WTC11 (cell line): Measurements from ENCODE around the gene ATP2B3. TPM values are rescaled to one million over a fixed set of nuclear protein-coding genes. Genes with fewer than 3 reads are reported as not detected.

Experiments
- ATAC-seq: fragments of 200-7000 bp; cut with Tn5 transposase; 2 replicates; pipeline ENCODE4 v1.10.0; 2021; ENCODE audit warnings: mild to moderate bottlenecking, moderate library complexity
- CTCF ChIA-PET: fragments of 300-600 bp; sonication (Branson Sonifier 250); formaldehyde crosslinking; loops from one replicate; lab custom pipeline; 2021; ENCODE audit warnings: antibody characterized with exemption; lab: Charles Lee
- POLR2A ChIA-PET: fragments of 350-600 bp; sonication (Branson Sonifier 250); formaldehyde crosslinking; loops from one replicate; lab custom pipeline; 2021; ENCODE audit warnings: antibody characterized with exemption; lab: Charles Lee
- DNase-seq: peaks from one replicate; pipeline ENCODE4 v3.0.0; 2021; ENCODE audit warnings: low spot score
- H3K27ac Mint-ChIP-seq: 2 replicates; pipeline ENCODE4 v1.8.0; 2021; ENCODE audit warnings: mixed read lengths
- H3K27me3 Mint-ChIP-seq: 2 replicates; pipeline ENCODE4 v1.8.0; 2021; ENCODE audit warnings: low read depth, mild to moderate bottlenecking, moderate library complexity, mixed read lengths
- H3K36me3 Mint-ChIP-seq: 2 replicates; pipeline ENCODE4 v1.8.0; 2021; ENCODE audit warnings: mixed read lengths
- H3K4me1 Mint-ChIP-seq: 2 replicates; pipeline ENCODE4 v1.8.0; 2022; ENCODE audit warnings: mixed read lengths
- H3K4me3 Mint-ChIP-seq: 2 replicates; pipeline ENCODE4 v1.8.0; 2021; ENCODE audit warnings: mild to moderate bottlenecking, moderate library complexity, mixed read lengths
- H3K9me3 Mint-ChIP-seq: 2 replicates; pipeline ENCODE4 v1.8.0; 2021; ENCODE audit warnings: mixed read lengths
- ATF1 ChIP-seq: sonication (generic); formaldehyde crosslinking; IDR thresholded peaks from 2 replicates; pipeline ENCODE4 v1.8.1; 2023; ENCODE audit warnings: mild to moderate bottlenecking, moderate library complexity, missing genetic modification reagents
- E2F1 ChIP-seq: sonication (generic); formaldehyde crosslinking; IDR thresholded peaks from 2 replicates; pipeline ENCODE4 v1.8.0; 2022; ENCODE audit warnings: mild to moderate bottlenecking, missing genetic modification reagents
- FOXP1 ChIP-seq: sonication (generic); formaldehyde crosslinking; IDR thresholded peaks from 2 replicates; pipeline ENCODE4 v1.8.0; 2022; ENCODE audit warnings: missing genetic modification reagents, mild to moderate bottlenecking, moderate library complexity, borderline replicate concordance
- HMGXB4 ChIP-seq: sonication (generic); formaldehyde crosslinking; IDR thresholded peaks from 2 replicates; pipeline ENCODE4 v1.8.1; 2023; ENCODE audit warnings: mild to moderate bottlenecking, moderate library complexity, missing genetic modification reagents
- JAZF1 ChIP-seq: fragments of 250-450 bp; sonication (Bioruptor Pico); IDR thresholded peaks from 2 replicates; pipeline ENCODE4 v1.9.0; 2021; ENCODE audit warnings: moderate library complexity, mild to moderate bottlenecking, inconsistent platforms
- JUN ChIP-seq: sonication (generic); formaldehyde crosslinking; IDR thresholded peaks from 2 replicates; pipeline ENCODE4 v1.8.0; 2023; ENCODE audit warnings: mild to moderate bottlenecking, missing genetic modification reagents
- KAT7 ChIP-seq: sonication (generic); formaldehyde crosslinking; IDR thresholded peaks from 2 replicates; pipeline ENCODE4 v1.8.1; 2023; ENCODE audit warnings: missing genetic modification reagents, mild to moderate bottlenecking, borderline replicate concordance
- MXD4 ChIP-seq: fragments of 250-450 bp; sonication (Bioruptor Pico); IDR thresholded peaks from 2 replicates; pipeline ENCODE4 v1.8.0; 2021; ENCODE audit warnings: mild to moderate bottlenecking, moderate library complexity, borderline replicate concordance
- PRDM15 ChIP-seq: sonication (generic); formaldehyde crosslinking; IDR thresholded peaks from 2 replicates; pipeline ENCODE4 v1.8.0; 2022; ENCODE audit warnings: missing genetic modification reagents
- SMAD3 ChIP-seq: sonication (generic); formaldehyde crosslinking; IDR thresholded peaks from 2 replicates; pipeline ENCODE4 v1.8.0; 2022; ENCODE audit warnings: missing genetic modification reagents, mild to moderate bottlenecking, borderline replicate concordance
- STAT6 ChIP-seq: sonication (generic); formaldehyde crosslinking; conservative IDR thresholded peaks from 2 replicates; pipeline ENCODE4 v1.8.1; 2023; ENCODE audit warnings: mild to moderate bottlenecking, low read depth, missing genetic modification reagents, moderate library complexity
- TEAD1 ChIP-seq: sonication (generic); formaldehyde crosslinking; IDR thresholded peaks from 2 replicates; pipeline ENCODE4 v1.8.0; 2022; ENCODE audit warnings: mild to moderate bottlenecking, missing genetic modification reagents
- ZNF425 ChIP-seq: fragments of 250-450 bp; sonication (Bioruptor Pico); conservative IDR thresholded peaks from 2 replicates; pipeline ENCODE4 v1.9.0; 2021; ENCODE audit warnings: mild to moderate bottlenecking
- ZNF512 ChIP-seq: sonication (generic); formaldehyde crosslinking; IDR thresholded peaks from 2 replicates; pipeline ENCODE4 v1.8.1; 2022; ENCODE audit warnings: missing genetic modification reagents, borderline replicate concordance
- total RNA-seq: library from RNA; stranded (reverse); gene quantifications from 3 replicates; pipeline ENCODE4 v1.2.3, GENCODE V29; 2021

ATP2B3 gene
- total RNA-seq, 1 experiment from 2014 or later: 0.28 TPM

GRCh38 chrX:153593811-153594500 lies 76.5 kb downstream of the ATP2B3 start (continued):
- TF ChIP-seq ZNF425 (CRISPR knock-in tag): no peak
- no peak for TF ChIP-seq JUN (CRISPR knock-in tag)
- TF ChIP-seq PRDM15: no peak
- no peak for TF ChIP-seq SMAD3 (CRISPR knock-in tag)
- TF ChIP-seq TEAD1: no peak
- no peak for TF ChIP-seq MXD4 (CRISPR knock-in tag)
- TF ChIP-seq E2F1 (CRISPR knock-in tag): no peak
- TF ChIP-seq KAT7 (CRISPR knock-in tag): no peak
- TF ChIP-seq ZNF512 (CRISPR knock-in tag): no peak
- no peak for TF ChIP-seq STAT6 (CRISPR knock-in tag)
- no peak for TF ChIP-seq JAZF1

- Mint-ChIP-seq H3K27ac (no peak overlapping the region), H3K4me1 (peaks cover 12% of the 10 kb centered on the region), H3K4me3 (no peak overlapping the region), H3K9me3 (no peaks in the 10 kb centered on the region), H3K27me3 (peaks cover 4% of the 10 kb centered on the region; the same call in 1 of the 2 replicates), H3K36me3 (peaks cover 5% of the 10 kb centered on the region)
- CTCF ChIA-PET: interaction anchor here (1.0 to 1.2 kb wide), 2 partner anchors 49 to 73 kb away, joined by 3 to 4 read pairs; no protein-coding TSS in a partner anchor
- no peak for TF ChIP-seq ATF1
- no peak for TF ChIP-seq FOXP1 (CRISPR knock-in tag)
- no peak for TF ChIP-seq HMGXB4 (CRISPR knock-in tag)
- POLR2A ChIA-PET: no interaction called here
- no peak for DNase-seq
- no peak for ATAC-seq
Observed at GRCh38 chrX:153595387-153595786, 77.9 kb downstream of the ATP2B3 start.
